H1 (cell line): Measurements from ENCODE around the gene DDX5. TPM values are rescaled to one million over a fixed set of nuclear protein-coding genes. Genes with fewer than 3 reads are reported as not detected.

ENCODE experiments used
- BCL11A ChIP-seq, 2 experiments: IDR thresholded peaks; one replicate each; pipeline ENCODE4 v1.6.1; 2011; ENCODE audit warnings: low read depth in 2 of 2, low read length in 2 of 2, mild to moderate bottlenecking in 2 of 2
- CEBPB ChIP-seq: IDR thresholded peaks from 2 replicates; pipeline ENCODE4 v1.6.1; 2012; ENCODE audit warnings: low read depth, low read length
- CHD2 ChIP-seq: IDR thresholded peaks from 2 replicates; pipeline ENCODE4 v1.6.1; 2012; ENCODE audit warnings: low read length, improper control_type of control experiment
- CREB1 ChIP-seq: IDR thresholded peaks from 2 replicates; pipeline ENCODE4 v1.6.1; 2012; ENCODE audit warnings: inconsistent platforms
- E2F6 ChIP-seq: IDR thresholded peaks from 2 replicates; pipeline ENCODE4 v1.6.1; 2012; ENCODE audit warnings: inconsistent platforms
- FOSL1 ChIP-seq: IDR thresholded peaks from 2 replicates; pipeline ENCODE4 v1.6.1; 2011; ENCODE audit warnings: mild to moderate bottlenecking, low read depth, low read length, moderate library complexity; ENCODE audit not compliant: insufficient read depth
- GTF2F1 ChIP-seq: IDR thresholded peaks from 2 replicates; pipeline ENCODE4 v1.6.1; 2012; ENCODE audit warnings: low read depth, low read length, improper control_type of control experiment, borderline replicate concordance
- HDAC6 ChIP-seq: IDR thresholded peaks from one replicate; pipeline ENCODE4 v1.7.1; 2012; ENCODE audit warnings: low read depth, mild to moderate bottlenecking, inconsistent platforms, low read length, moderate library complexity
- KDM1A ChIP-seq: fragments of 200-600, 300-600 bp; sonication (generic); IDR thresholded peaks from 2 replicates; pipeline ENCODE4 v1.7.1; 2016; ENCODE audit warnings: mild to moderate bottlenecking, low read length, borderline replicate concordance
- PHF8 ChIP-seq: fragments of 200-600 bp; sonication (generic); conservative IDR thresholded peaks from 2 replicates; pipeline ENCODE4 v1.7.1; 2012; ENCODE audit warnings: low read depth, mild to moderate bottlenecking, inconsistent platforms, low read length, moderate library complexity
- TBP ChIP-seq: IDR thresholded peaks from 2 replicates; pipeline ENCODE4 v1.6.1; 2011; ENCODE audit warnings: low read depth, low read length, improper control_type of control experiment
- polyA plus RNA-seq, 7 experiments: library from polyadenylated mRNA; depleted of rRNA in 3 of 7; stranded (reverse) in 5 of 7; unstranded in 2 of 7; fragments of >200 nt in 5 of 7; fragments of 200-250 nt in 2 of 7; gene quantifications; 1 replicate in 5 of 7; 2 replicates in 1 of 7; 4 replicates in 1 of 7; pipeline versions ENCODE4 v1.2.1 to v1.2.3, GENCODE V29; 2011 to 2013; ENCODE audit warnings: missing spikeins in 2 of 7, mixed read lengths in 2 of 7
- total RNA-seq: library from RNA; stranded (reverse); fragmentation: NEBNext Ultra II Directional; extraction: Animal tissue kit (Norgen Biotek cat#: 25700); gene quantifications from 2 replicates; pipeline ENCODE4 v1.2.1, GENCODE V29; 2021
- TF ChIP-seq, protein P1 (sequence below): fragments of 300-600 bp; sonication (generic); IDR thresholded peaks from 2 replicates; pipeline ENCODE4 v1.7.1; 2012; ENCODE audit warnings: low read length, moderate library complexity, mild to moderate bottlenecking, inconsistent platforms; ENCODE audit not compliant: insufficient replicate concordance

Gene DDX5
- total and polyA plus RNA-seq, 2 of the 8 experiments (the other 6 are each of a cell fraction or from before 2014, with no cell fraction given) = 572 to 591 TPM

- TF ChIP-seq, protein P1, sequence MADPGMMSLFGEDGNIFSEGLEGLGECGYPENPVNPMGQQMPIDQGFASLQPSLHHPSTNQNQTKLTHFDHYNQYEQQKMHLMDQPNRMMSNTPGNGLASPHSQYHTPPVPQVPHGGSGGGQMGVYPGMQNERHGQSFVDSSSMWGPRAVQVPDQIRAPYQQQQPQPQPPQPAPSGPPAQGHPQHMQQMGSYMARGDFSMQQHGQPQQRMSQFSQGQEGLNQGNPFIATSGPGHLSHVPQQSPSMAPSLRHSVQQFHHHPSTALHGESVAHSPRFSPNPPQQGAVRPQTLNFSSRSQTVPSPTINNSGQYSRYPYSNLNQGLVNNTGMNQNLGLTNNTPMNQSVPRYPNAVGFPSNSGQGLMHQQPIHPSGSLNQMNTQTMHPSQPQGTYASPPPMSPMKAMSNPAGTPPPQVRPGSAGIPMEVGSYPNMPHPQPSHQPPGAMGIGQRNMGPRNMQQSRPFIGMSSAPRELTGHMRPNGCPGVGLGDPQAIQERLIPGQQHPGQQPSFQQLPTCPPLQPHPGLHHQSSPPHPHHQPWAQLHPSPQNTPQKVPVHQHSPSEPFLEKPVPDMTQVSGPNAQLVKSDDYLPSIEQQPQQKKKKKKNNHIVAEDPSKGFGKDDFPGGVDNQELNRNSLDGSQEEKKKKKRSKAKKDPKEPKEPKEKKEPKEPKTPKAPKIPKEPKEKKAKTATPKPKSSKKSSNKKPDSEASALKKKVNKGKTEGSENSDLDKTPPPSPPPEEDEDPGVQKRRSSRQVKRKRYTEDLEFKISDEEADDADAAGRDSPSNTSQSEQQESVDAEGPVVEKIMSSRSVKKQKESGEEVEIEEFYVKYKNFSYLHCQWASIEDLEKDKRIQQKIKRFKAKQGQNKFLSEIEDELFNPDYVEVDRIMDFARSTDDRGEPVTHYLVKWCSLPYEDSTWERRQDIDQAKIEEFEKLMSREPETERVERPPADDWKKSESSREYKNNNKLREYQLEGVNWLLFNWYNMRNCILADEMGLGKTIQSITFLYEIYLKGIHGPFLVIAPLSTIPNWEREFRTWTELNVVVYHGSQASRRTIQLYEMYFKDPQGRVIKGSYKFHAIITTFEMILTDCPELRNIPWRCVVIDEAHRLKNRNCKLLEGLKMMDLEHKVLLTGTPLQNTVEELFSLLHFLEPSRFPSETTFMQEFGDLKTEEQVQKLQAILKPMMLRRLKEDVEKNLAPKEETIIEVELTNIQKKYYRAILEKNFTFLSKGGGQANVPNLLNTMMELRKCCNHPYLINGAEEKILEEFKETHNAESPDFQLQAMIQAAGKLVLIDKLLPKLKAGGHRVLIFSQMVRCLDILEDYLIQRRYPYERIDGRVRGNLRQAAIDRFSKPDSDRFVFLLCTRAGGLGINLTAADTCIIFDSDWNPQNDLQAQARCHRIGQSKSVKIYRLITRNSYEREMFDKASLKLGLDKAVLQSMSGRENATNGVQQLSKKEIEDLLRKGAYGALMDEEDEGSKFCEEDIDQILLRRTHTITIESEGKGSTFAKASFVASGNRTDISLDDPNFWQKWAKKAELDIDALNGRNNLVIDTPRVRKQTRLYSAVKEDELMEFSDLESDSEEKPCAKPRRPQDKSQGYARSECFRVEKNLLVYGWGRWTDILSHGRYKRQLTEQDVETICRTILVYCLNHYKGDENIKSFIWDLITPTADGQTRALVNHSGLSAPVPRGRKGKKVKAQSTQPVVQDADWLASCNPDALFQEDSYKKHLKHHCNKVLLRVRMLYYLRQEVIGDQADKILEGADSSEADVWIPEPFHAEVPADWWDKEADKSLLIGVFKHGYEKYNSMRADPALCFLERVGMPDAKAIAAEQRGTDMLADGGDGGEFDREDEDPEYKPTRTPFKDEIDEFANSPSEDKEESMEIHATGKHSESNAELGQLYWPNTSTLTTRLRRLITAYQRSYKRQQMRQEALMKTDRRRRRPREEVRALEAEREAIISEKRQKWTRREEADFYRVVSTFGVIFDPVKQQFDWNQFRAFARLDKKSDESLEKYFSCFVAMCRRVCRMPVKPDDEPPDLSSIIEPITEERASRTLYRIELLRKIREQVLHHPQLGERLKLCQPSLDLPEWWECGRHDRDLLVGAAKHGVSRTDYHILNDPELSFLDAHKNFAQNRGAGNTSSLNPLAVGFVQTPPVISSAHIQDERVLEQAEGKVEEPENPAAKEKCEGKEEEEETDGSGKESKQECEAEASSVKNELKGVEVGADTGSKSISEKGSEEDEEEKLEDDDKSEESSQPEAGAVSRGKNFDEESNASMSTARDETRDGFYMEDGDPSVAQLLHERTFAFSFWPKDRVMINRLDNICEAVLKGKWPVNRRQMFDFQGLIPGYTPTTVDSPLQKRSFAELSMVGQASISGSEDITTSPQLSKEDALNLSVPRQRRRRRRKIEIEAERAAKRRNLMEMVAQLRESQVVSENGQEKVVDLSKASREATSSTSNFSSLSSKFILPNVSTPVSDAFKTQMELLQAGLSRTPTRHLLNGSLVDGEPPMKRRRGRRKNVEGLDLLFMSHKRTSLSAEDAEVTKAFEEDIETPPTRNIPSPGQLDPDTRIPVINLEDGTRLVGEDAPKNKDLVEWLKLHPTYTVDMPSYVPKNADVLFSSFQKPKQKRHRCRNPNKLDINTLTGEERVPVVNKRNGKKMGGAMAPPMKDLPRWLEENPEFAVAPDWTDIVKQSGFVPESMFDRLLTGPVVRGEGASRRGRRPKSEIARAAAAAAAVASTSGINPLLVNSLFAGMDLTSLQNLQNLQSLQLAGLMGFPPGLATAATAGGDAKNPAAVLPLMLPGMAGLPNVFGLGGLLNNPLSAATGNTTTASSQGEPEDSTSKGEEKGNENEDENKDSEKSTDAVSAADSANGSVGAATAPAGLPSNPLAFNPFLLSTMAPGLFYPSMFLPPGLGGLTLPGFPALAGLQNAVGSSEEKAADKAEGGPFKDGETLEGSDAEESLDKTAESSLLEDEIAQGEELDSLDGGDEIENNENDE = no peak
- TF ChIP-seq CREB1 (no peak), HDAC6 (no peak), CEBPB (no peak), GTF2F1 (no peak), PHF8 (no peak), FOSL1 (no peak), BCL11A (IDR thresholded peaks at IDR 0.05; ENCODE audit: low read depth in 2 of 2, low read length in 2 of 2) (no peak), KDM1A (no peak), TBP (no peak), E2F6 (no peak), CHD2 (no peak)
Measured at GRCh38 chr17:64508683-64509082, 2.6 kb upstream of the DDX5 start (continued).
